Trophoblast cell (in vitro differentiated cells and primary cell): ENCODE data around the gene FASN.

Experiments
- DNase-seq, 2 donors: peaks; one replicate each; pipeline ENCODE4 v3.0.0-alpha.2; 2016
- H2AFZ ChIP-seq: 2 replicates; pipeline ENCODE4 v1.6.1; 2013; ENCODE audit warnings: low read length, moderate library complexity, mild to moderate bottlenecking; ENCODE audit not compliant: insufficient read depth, poor library complexity
- H2AK5ac ChIP-seq: 2 replicates; pipeline ENCODE4 v1.6.1; 2013; ENCODE audit warnings: mild to moderate bottlenecking, low read length
- H2BK120ac ChIP-seq: 2 replicates; pipeline ENCODE4 v1.6.1; 2013; ENCODE audit warnings: low read length, mild to moderate bottlenecking, moderate library complexity; ENCODE audit not compliant: insufficient read depth, poor library complexity
- H2BK12ac ChIP-seq: 2 replicates; pipeline ENCODE4 v1.6.1; 2013; ENCODE audit warnings: mild to moderate bottlenecking, low read length, moderate library complexity
- H2BK5ac ChIP-seq: 2 replicates; pipeline ENCODE4 v1.6.1; 2013; ENCODE audit warnings: low read length, low read depth, moderate library complexity, mild to moderate bottlenecking; ENCODE audit not compliant: poor library complexity
- H3K14ac ChIP-seq: 2 replicates; pipeline ENCODE4 v1.6.1; 2013; ENCODE audit warnings: mild to moderate bottlenecking, low read length
- H3K18ac ChIP-seq: 2 replicates; pipeline ENCODE4 v1.6.1; 2013; ENCODE audit warnings: mild to moderate bottlenecking, low read length
- H3K23ac ChIP-seq: 2 replicates; pipeline ENCODE4 v1.6.1; 2013; ENCODE audit warnings: low read length
- H3K27ac ChIP-seq: 2 replicates; pipeline ENCODE4 v1.5.1; 2013; ENCODE audit warnings: low read depth, mild to moderate bottlenecking, inconsistent platforms, low read length, moderate library complexity
- H3K27me3 ChIP-seq: 2 replicates; pipeline ENCODE4 v1.6.1; 2013; ENCODE audit warnings: inconsistent platforms, mild to moderate bottlenecking, low read length, moderate library complexity; ENCODE audit not compliant: insufficient read depth
- H3K36me3 ChIP-seq, 2 experiments: 1 replicate in 1 of 2; 2 replicates in 1 of 2; pipeline ENCODE4 v1.6.1; 2013; ENCODE audit warnings: low read length in 2 of 2, mild to moderate bottlenecking in 2 of 2, moderate library complexity in 1 of 2; ENCODE audit not compliant: insufficient read depth in 2 of 2, control insufficient read depth in 1 of 2
- H3K4ac ChIP-seq: 2 replicates; pipeline ENCODE4 v1.6.1; 2013; ENCODE audit warnings: low read depth, mild to moderate bottlenecking, low read length, moderate library complexity
- H3K4me1 ChIP-seq, 2 experiments: 1 replicate in 1 of 2; 2 replicates in 1 of 2; pipeline ENCODE4 v1.6.1; 2013; ENCODE audit warnings: low read length in 2 of 2, mild to moderate bottlenecking in 2 of 2, moderate library complexity in 1 of 2; ENCODE audit not compliant: insufficient read depth in 2 of 2, control insufficient read depth in 1 of 2
- H3K4me2 ChIP-seq: 2 replicates; pipeline ENCODE4 v1.6.1; 2013; ENCODE audit warnings: inconsistent platforms, mild to moderate bottlenecking, low read length, moderate library complexity
- H3K4me3 ChIP-seq: 2 replicates; pipeline ENCODE4 v1.5.1; 2013; ENCODE audit warnings: mild to moderate bottlenecking, low read depth, low read length, inconsistent platforms
- H3K79me1 ChIP-seq: one replicate; pipeline ENCODE4 v1.6.1; 2013; ENCODE audit warnings: low read length
- H3K79me2 ChIP-seq: 2 replicates; pipeline ENCODE4 v1.6.1; 2013; ENCODE audit warnings: low read length, mild to moderate bottlenecking; ENCODE audit not compliant: control insufficient read depth, insufficient read depth, poor library complexity
- H3K9ac ChIP-seq: 2 replicates; pipeline ENCODE4 v1.6.1; 2013; ENCODE audit warnings: mild to moderate bottlenecking, low read length
- H3K9me3 ChIP-seq: 2 replicates; pipeline ENCODE4 v1.6.1; 2013; ENCODE audit warnings: low read depth, mild to moderate bottlenecking, control low read depth, inconsistent platforms, low read length; ENCODE audit not compliant: insufficient read depth
- H4K12ac ChIP-seq: 2 replicates; pipeline ENCODE4 v1.6.1; 2013; ENCODE audit warnings: low read depth, mild to moderate bottlenecking, low read length, moderate library complexity
- H4K8ac ChIP-seq: 2 replicates; pipeline ENCODE4 v1.6.1; 2013; ENCODE audit warnings: low read depth, mild to moderate bottlenecking, low read length, moderate library complexity
- H4K91ac ChIP-seq: one replicate; pipeline ENCODE4 v1.6.1; 2013; ENCODE audit warnings: low read depth, mild to moderate bottlenecking, low read length, moderate library complexity
- whole genome bisulfite sequencing: extraction: QIAGEN DNeasy Blood & Tissue Kit; methylation state at CpG from one replicate; pipeline ENCODE4 v1.1.7; 2013; ENCODE audit warnings: missing lambda C conversion rate; ENCODE audit not compliant: insufficient read length, insufficient coverage; ENCODE audit errors: extremely low coverage; 5-methylcytosine and 5-hydroxymethylcytosine counted together

Gene FASN

GRCh38 chr17:82047379-82047778, 50.7 kb downstream of the FASN start:
- H4K91ac ChIP-seq: no peak overlapping the region
- WGBS: no CpG with 5 or more reads among the region's 24 CpGs
- no peak overlapping the region for H2BK120ac ChIP-seq
- H3K23ac ChIP-seq: no peak overlapping the region
- peaks cover 6% of the 10 kb centered on the region for H3K79me2 ChIP-seq
- no peak overlapping the region for H2BK5ac ChIP-seq
- peak overlapping the region; percentile 11 for H3K9ac ChIP-seq
- peaks cover 11% of the 10 kb centered on the region for H3K9me3 ChIP-seq
- no peak overlapping the region for H2AK5ac ChIP-seq
- H3K4me1 ChIP-seq: peaks cover 8 to 9% of the 10 kb centered on the region in 2 experiments
- no peaks in the 10 kb centered on the region for H3K27me3 ChIP-seq
- H4K8ac ChIP-seq: no peak overlapping the region
- no peak overlapping the region for H2BK12ac ChIP-seq
- no peak overlapping the region for H3K14ac ChIP-seq
- H3K27ac ChIP-seq: no peak overlapping the region
- DNase-seq: no peak
- H2AFZ ChIP-seq: no peak overlapping the region
- H4K12ac ChIP-seq: no peak overlapping the region
- no peak overlapping the region for H3K4me2 ChIP-seq
- peak overlapping the region; percentile 23 for H3K4me3 ChIP-seq
- peaks cover 31 to 37% of the 10 kb centered on the region in 2 experiments for H3K36me3 ChIP-seq
- H3K79me1 ChIP-seq: peaks cover 4% of the 10 kb centered on the region
- no peak overlapping the region for H3K4ac ChIP-seq
- H3K18ac ChIP-seq: no peak overlapping the region

- no CpG with 5 or more reads among the region's 21 CpGs for WGBS
- no peak overlapping the region for H3K4me2 ChIP-seq
- H3K4me3 ChIP-seq: no peak overlapping the region
These were observed 51.1 kb downstream of the FASN start for GRCh38 chr17:82046903-82047302.

GRCh38 chr17:82045936-82046484, 52.0 kb downstream of the FASN start:
- H2BK120ac ChIP-seq: no peak overlapping the region
- H2AFZ ChIP-seq: no peak overlapping the region
- no peak overlapping the region for H2AK5ac ChIP-seq
- H4K91ac ChIP-seq: no peak overlapping the region
- no peak overlapping the region for H2BK12ac ChIP-seq
- no peak overlapping the region for H4K12ac ChIP-seq
- WGBS: no CpG with 5 or more reads among the region's 14 CpGs
- H3K4me3 ChIP-seq: no peak overlapping the region
- H3K4ac ChIP-seq: no peak overlapping the region
- H4K8ac ChIP-seq: no peak overlapping the region
- H3K36me3 ChIP-seq: peaks cover 31 to 37% of the 10 kb centered on the region in 2 experiments
- H3K23ac ChIP-seq: no peak overlapping the region
- no peak overlapping the region for H3K9ac ChIP-seq
- no peak overlapping the region for H2BK5ac ChIP-seq
- no peak overlapping the region for H3K14ac ChIP-seq
- H3K27ac ChIP-seq: no peak overlapping the region
- no peak overlapping the region for H3K18ac ChIP-seq
- H3K79me1 ChIP-seq: peaks cover 2% of the 10 kb centered on the region
- peaks cover 11% of the 10 kb centered on the region for H3K9me3 ChIP-seq
- H3K4me1 ChIP-seq: peaks cover 8 to 9% of the 10 kb centered on the region in 2 experiments
- peaks cover 2% of the 10 kb centered on the region for H3K79me2 ChIP-seq
- no peaks in the 10 kb centered on the region for H3K27me3 ChIP-seq
- no peak for DNase-seq
- H3K4me2 ChIP-seq: no peak overlapping the region

More at GRCh38 chr17:82046903-82047302, 51.1 kb downstream of the FASN start:
- peaks cover 8 to 9% of the 10 kb centered on the region in 2 experiments for H3K4me1 ChIP-seq
- H2BK5ac ChIP-seq: no peak overlapping the region
- no peak overlapping the region for H3K18ac ChIP-seq
- no peak overlapping the region for H4K8ac ChIP-seq
- H3K23ac ChIP-seq: no peak overlapping the region
- no peak overlapping the region for H3K14ac ChIP-seq
- no peak overlapping the region for H2BK120ac ChIP-seq
- no peak overlapping the region for H2AK5ac ChIP-seq
- no peak overlapping the region for H2BK12ac ChIP-seq
- H3K4ac ChIP-seq: no peak overlapping the region
- H3K9me3 ChIP-seq: peaks cover 11% of the 10 kb centered on the region
- peaks cover 3% of the 10 kb centered on the region for H3K79me2 ChIP-seq
- H2AFZ ChIP-seq: no peak overlapping the region
- H4K12ac ChIP-seq: no peak overlapping the region
- no peak overlapping the region for H4K91ac ChIP-seq
- peaks cover 31 to 37% of the 10 kb centered on the region in 2 experiments for H3K36me3 ChIP-seq
- DNase-seq: no peak
- no peak overlapping the region for H3K9ac ChIP-seq
- no peaks in the 10 kb centered on the region for H3K27me3 ChIP-seq
- no peak overlapping the region for H3K27ac ChIP-seq
- peaks cover 4% of the 10 kb centered on the region for H3K79me1 ChIP-seq

GRCh38 chr17:82043507-82043906, 54.5 kb downstream of the FASN start:
- H3K4me1 ChIP-seq: no peaks in the 10 kb centered on the region
- H3K36me3 ChIP-seq: peaks cover 18% of the 10 kb centered on the region in 2 experiments
- no peak overlapping the region for H3K4ac ChIP-seq
- no peaks in the 10 kb centered on the region for H3K79me2 ChIP-seq
- H2BK5ac ChIP-seq: no peak overlapping the region
- no peaks in the 10 kb centered on the region for H3K27me3 ChIP-seq
- no peak overlapping the region for H2AK5ac ChIP-seq
- no peak overlapping the region for H3K18ac ChIP-seq
- H4K12ac ChIP-seq: no peak overlapping the region
- no CpG with 5 or more reads among the region's 16 CpGs for WGBS
- no peak overlapping the region for H2BK120ac ChIP-seq
- H2AFZ ChIP-seq: no peak overlapping the region
- H3K79me1 ChIP-seq: no peaks in the 10 kb centered on the region
- H2BK12ac ChIP-seq: no peak overlapping the region
- H3K9me3 ChIP-seq: peaks cover 9% of the 10 kb centered on the region
- no peak overlapping the region for H3K14ac ChIP-seq
- no peak overlapping the region for H3K4me3 ChIP-seq
- H3K4me2 ChIP-seq: no peak overlapping the region
- no peak overlapping the region for H3K9ac ChIP-seq
- no peak for DNase-seq
- no peak overlapping the region for H3K23ac ChIP-seq
- H3K27ac ChIP-seq: no peak overlapping the region
- H4K8ac ChIP-seq: no peak overlapping the region
- H4K91ac ChIP-seq: no peak overlapping the region
